NCI-H1436 (cell line): ENCODE data around the gene SLC2A13.
A peak's percentile ranks its signal among the peaks of the same experiment; 100 is the strongest.

ENCODE experiments used
- DNase-seq: peaks from one replicate; lab custom pipeline; 2025; lab: John Stamatoyannopoulos, UW

The SLC2A13 gene

GRCh38 chr12:40105515-40106201 is at the start of gene SLC2A13:
Gene SLC2A13, minus strand, starts transcription at chr12:40106081. Its CDS starts 273 bp downstream, at chr12:40105808.
- peak; percentile 7 for DNase-seq

GRCh38 chr12:40154381-40154780 is 48.5 kb upstream of the SLC2A13 start:
- DNase-seq: no peak

GRCh38 chr12:40153432-40153831 is 47.6 kb upstream of the SLC2A13 start:
- DNase-seq: no peak

- DNase-seq: no peak
Observed at GRCh38 chr12:40152783-40153383, 47.0 kb upstream of the SLC2A13 start.

DNA sequence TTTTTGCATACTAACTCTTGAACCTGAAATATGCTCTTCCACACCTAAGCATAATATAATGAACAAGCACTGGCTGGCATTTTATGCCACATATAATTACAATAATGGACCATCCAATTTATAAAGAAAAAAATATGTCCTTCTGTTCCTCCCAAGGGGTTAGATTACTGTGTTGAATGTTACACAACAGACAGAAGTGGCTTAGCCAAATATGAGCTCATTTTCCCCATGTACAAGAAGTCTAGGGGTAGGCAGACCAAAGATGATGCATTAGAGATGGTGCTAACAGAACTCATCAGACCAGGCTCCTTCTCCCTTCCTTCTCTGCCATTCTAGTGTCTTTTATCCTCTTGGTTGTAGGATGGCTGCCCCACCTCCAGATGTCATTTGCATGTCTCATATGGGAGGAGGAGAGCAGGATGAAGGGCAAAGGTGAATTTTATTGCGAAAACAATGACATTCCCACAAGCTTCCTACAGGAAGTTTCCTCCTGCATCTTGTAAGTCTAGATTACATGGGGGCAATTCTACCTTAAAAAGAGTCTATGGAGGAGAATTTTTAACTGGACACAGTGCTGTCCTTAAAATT is 43.9 kb upstream of the SLC2A13 start:
- no peak for DNase-seq

- no peak for DNase-seq
Observed at GRCh38 chr12:40146800-40147797, 41.2 kb upstream of the SLC2A13 start.

DNA sequence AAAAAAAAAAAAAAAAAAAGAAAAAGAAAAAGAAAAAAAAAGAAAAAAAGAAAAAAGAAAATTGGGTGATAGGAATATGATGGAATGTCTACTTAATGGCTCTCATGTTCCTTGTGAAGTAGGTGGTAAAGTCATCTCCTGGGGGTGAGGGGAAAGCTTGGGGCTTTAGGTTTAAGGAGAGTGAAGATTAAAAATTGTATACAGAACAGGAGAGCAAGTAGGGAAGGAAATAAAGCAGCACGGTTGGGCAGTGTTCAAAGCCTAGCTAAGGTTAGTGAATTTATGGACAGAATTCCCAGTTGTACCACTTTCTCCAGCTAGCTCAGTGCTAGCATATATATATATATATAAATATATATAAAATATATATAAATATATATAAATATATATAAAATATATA is 40.0 kb upstream of the SLC2A13 start:
- no peak for DNase-seq

DNA sequence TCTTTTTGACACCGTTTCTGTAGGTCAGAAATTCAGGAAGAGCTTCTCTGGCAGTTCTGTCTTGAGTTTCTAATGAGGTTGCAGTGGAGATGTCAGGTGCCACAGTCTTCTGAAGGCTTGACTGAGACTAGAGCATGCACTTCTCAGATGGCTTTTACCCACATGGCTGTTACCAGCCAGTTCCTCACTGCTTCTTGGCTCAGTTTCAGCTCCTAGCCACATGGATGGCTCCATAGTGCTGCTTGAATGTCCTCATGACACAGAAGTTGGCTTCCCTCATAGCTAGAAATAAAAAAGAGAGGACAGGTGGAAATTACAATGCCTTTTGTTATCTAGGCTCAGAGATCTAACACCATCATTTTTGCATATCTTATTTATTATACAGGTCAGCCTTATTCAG is 38.1 kb upstream of the SLC2A13 start:
- no peak for DNase-seq

DNA sequence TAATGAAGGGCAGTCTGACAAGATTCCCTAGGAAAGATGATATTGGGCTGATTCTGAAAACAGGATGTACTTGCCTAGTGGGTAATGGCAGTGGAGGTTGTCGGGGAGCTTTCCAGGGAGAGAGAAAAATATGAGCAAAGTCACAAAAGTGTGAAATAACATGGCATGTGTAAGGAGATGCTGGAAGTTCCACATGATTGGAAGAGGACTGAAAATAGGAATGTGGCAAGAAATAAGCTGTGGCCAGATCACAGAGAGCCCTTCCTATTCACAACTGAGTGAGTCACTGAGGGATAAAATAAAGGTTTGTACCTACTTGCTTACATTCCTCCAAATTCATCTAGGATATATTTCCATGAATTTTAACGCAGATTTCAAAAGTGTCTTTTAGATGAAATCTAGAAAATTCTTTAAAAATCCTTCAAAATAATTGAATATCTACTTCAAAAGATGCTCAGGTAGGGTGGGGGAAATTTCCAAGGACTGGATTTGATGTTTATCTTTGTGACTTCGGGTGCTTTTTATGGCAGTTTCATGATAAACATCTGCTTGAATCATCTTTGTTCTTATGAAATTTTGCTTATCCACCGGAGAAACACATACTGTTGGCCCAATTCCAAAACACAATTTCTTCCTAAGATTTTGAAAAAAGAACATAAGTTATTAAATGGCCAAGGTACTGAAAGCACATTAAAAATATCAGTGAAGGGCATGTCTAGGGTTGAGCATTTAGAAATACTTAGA is 36.3 kb upstream of the SLC2A13 start:
- DNase-seq: no peak

GRCh38 chr12:40138526-40138925 is 32.6 kb upstream of the SLC2A13 start:
- no peak for DNase-seq

DNA sequence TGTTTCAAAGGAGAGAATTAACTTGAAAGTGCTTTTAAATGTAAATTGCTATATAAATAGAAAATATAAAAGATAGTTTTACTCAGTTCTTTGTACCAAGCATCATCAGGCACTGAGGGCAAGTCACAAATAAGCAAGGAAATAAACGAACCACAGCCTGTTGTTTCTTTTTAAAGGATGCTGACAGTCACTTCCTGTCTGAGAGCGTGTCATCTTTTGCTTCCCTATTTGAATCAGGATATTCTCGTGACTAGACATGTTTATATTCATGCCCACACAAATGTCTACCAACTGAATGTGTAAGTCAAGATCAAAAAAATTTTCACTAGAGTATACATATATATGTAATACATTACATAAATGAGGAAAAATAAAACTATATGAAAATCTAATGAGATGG is 31.4 kb upstream of the SLC2A13 start:
- DNase-seq: no peak

DNA sequence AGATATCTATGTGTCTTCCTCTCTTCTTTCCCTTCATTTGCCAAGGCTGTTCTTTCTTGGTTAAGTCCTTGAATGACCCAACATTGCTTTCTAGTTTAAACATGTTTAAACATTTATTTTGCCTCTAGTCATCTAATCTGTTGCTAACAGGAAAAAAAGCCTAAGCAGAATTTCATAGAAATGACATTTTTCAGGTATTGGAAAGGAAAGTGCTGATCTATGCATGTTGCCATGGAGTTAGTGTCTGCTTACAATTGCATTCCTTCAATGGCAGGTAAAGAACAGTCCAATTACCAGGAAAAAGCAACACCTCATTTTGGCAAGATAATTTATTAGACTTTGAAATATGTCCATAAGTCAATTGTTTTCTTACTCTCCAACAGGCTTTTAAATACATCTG is 21.5 kb upstream of the SLC2A13 start:
- no peak for DNase-seq

GRCh38 chr12:40123496-40123895 is 17.6 kb upstream of the SLC2A13 start:
- no peak for DNase-seq

DNA sequence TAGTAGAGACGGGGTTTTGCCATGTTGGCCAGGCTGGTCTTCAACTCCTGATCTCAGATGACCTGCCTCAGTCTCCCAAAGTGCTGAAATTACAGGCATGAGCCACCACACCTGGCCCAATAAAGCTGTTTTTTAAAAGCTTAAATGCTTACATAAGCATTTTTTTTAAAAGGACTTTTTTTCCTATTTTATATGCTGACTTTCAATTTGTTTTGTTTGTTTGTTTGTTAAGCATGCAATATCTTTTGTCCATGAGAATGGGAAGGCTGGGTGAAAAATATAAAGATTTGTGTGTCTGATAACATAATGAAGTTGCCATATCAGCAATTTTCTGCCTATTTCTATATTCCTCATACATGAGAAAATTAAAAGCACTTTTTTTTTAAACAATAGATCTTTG is 17.0 kb upstream of the SLC2A13 start:
- no peak for DNase-seq

DNA sequence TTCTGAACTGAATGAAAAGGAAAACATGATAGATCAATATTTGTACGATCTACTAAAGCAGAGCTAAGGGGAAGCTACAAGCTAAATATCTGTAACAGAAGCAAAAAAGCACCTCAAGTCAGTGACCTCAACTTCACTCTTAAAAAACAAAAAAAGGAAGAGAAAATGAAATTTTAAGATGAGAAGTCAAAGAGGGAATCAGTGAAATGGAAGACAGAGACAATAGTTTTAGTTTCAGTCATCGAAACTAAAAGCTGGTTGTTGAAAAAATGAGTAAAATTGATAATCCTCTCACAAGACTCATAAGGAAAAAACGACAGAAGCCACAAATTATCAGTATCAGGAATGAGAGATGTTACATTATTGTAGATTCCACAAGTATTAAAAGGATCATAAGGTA is 11.9 kb upstream of the SLC2A13 start:
- no peak for DNase-seq

DNA sequence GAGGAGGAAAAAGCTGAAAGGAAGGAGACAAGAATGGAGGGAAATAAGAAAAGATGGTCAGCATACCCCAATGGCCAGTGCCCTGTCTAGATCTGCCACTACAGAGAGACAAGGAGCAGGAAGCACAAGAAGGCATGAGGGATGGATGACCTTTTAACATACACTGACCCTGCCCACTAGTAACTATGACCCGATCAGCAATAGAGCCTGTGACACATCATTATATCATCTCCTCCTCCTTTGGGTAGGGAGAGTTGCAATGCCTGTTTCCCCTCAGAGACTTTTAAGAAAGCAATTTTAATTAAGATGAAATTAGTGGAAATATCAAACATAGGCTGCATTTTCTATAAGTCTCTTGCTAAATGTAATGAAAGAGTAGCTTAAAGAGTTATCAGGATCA is 4.7 kb upstream of the SLC2A13 start:
- DNase-seq: no peak

GRCh38 chr12:40107803-40108620 is 2.1 kb upstream of the SLC2A13 start:
- no peak for DNase-seq

- peak; percentile 74 for DNase-seq
Observed at GRCh38 chr12:40107098-40107802, 1.4 kb upstream of the SLC2A13 start.

DNA sequence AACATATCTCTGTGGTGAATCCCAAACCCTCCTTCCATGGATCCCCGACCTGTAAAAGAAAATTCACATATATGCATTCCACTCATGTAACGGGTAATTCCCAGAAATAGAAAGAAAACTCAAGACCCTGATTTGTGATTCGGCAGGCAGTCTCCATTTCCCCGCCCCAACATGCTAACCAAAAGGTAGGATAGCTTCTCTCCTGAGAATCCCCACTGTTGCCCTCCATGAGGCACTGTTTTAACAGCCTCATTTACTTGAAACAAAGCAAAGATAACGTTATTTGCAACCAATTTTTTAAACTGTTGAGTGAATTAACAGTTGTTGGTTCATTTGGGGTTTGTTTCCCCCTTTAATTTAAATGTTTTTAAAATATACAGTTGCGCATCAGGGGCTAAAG is 774 bp upstream of the SLC2A13 start:
- DNase-seq: no peak

- no peak for DNase-seq
Observed at GRCh38 chr12:40106202-40106533, 287 bp upstream of the SLC2A13 start.

DNA sequence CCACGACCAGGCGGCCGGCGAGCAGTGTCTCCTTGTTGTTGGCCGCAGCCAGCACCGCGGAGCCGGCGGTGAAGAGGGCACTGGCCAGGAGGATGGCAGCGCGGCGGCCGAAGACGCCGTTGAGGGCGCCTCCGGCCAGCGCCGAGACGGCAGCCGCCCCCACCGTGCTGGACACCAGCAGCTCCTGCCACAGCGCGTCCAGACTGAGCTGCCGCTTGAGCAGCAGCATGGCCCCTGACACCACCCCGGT is 691 bp downstream of the SLC2A13 start:
- no peak for DNase-seq
